Measurements from ENCODE around the gene ELANE. TPM values are rescaled to one million over a fixed set of nuclear protein-coding genes. Genes with fewer than 3 reads are reported as not detected.

ELANE gene
- total and polyA plus RNA-seq, 7 donors: 0.39 to 0.95 (median 0.55) TPM; not detected in 2

GRCh38 chr19:854549-854948, 2.4 kb downstream of the ELANE start:
- intact Hi-C loops (cut with DNase I): loop anchor here in 1 of 2 donors (10.0 kb wide), 1 partner anchor 130 kb away; the partner anchor contains the start of gene WDR18
- no peak for TF ChIP-seq CTCF (IDR thresholded peaks at IDR 0.05)
- 69 to 72% (median 70%) methylated on average over 6 of the region's 6 CpGs for WGBS, 3 donors
- Histone ChIP-seq H3K27me3 (ENCODE audit: insufficient read depth in 3 of 3, low read length in 2 of 3) (peaks cover 0 to 84% (median 11%) of the 10 kb centered on the region in 3 donors), H3K9me3 (no peaks in the 10 kb centered on the region), H3K27ac (no peak overlapping the region), H3K4me1 (peaks cover 8% of the 10 kb centered on the region), H3K36me3 (ENCODE audit: insufficient read depth in 1 of 2, low read depth in 1 of 2) (no peaks in the 10 kb centered on the region), H3K4me3 (no peak overlapping the region)
- ATAC-seq (no peak), DNase-seq (no peak)

GRCh38 chr19:855142-855541, 3.0 kb downstream of the ELANE start:
- ATAC-seq (no peak), DNase-seq (no peak)
- intact Hi-C loops (cut with DNase I): loop anchor here (5.0 to 10.0 kb wide), 3 partner anchors 62 to 130 kb away; partner anchors contain the start of genes KISS1R (in 1 of the 2) and WDR18 (in 1 of the 2)
- H3K4me1 ChIP-seq: peaks cover 12% of the 10 kb centered on the region
- no peaks in the 10 kb centered on the region for H3K36me3 ChIP-seq (ENCODE audit: insufficient read depth in 1 of 2, low read depth in 1 of 2)
- H3K27ac ChIP-seq: no peak overlapping the region
- peaks cover 0 to 85% (median 14%) of the 10 kb centered on the region in 3 donors for H3K27me3 ChIP-seq (ENCODE audit: insufficient read depth in 3 of 3, low read length in 2 of 3)
- H3K9me3 ChIP-seq: no peaks in the 10 kb centered on the region
- H3K4me3 ChIP-seq: no peak overlapping the region
- TF ChIP-seq CTCF (IDR thresholded peaks at IDR 0.05): no peak
- 73 to 88% (median 85%) methylated on average over 12 of the region's 12 CpGs for WGBS, 3 donors

GRCh38 chr19:855566-856120, 3.5 kb downstream of the ELANE start:
- H3K4me3 ChIP-seq: no peak overlapping the region
- peaks cover 0 to 89% (median 16%) of the 10 kb centered on the region in 3 donors for H3K27me3 ChIP-seq (ENCODE audit: insufficient read depth in 3 of 3, low read length in 2 of 3)
- intact Hi-C loops (cut with DNase I): loop anchor here (2.0 to 10.0 kb wide), 4 partner anchors 62 to 129 kb away; partner anchors contain the start of genes KISS1R (in 1 of the 2) and WDR18 (in 1 of the 2)
- ATAC-seq (no peak), DNase-seq (peak in 1 of 2 donors; percentile 34)
- no peak overlapping the region for H3K27ac ChIP-seq
- WGBS, 3 donors: 67 to 68% (median 68%) methylated on average over 37 to 40 of the region's 40 CpGs
- H3K4me1 ChIP-seq: peaks cover 9% of the 10 kb centered on the region
- no peaks in the 10 kb centered on the region for H3K36me3 ChIP-seq (ENCODE audit: insufficient read depth in 1 of 2, low read depth in 1 of 2)
- TF ChIP-seq CTCF (IDR thresholded peaks at IDR 0.05): no peak
- no peaks in the 10 kb centered on the region for H3K9me3 ChIP-seq

GRCh38 chr19:858284-858683, 6.2 kb downstream of the ELANE start:
- H3K4me1 ChIP-seq: peaks cover 5% of the 10 kb centered on the region
- intact Hi-C loops (cut with DNase I): loop anchor here (5.0 to 10.0 kb wide), 3 partner anchors 59 to 127 kb away; partner anchors contain the start of genes KISS1R (in 1 of the 2) and WDR18 (in 1 of the 2)
- no peak overlapping the region for H3K4me3 ChIP-seq
- DNase-seq (no peak), ATAC-seq (no peak)
- no peak overlapping the region for H3K27ac ChIP-seq
- no peak for TF ChIP-seq CTCF (IDR thresholded peaks at IDR 0.05)
- no peaks in the 10 kb centered on the region for H3K9me3 ChIP-seq
- WGBS, 3 donors: 73 to 82% (median 79%) methylated on average over 9 of the region's 9 CpGs
- no peaks in the 10 kb centered on the region for H3K36me3 ChIP-seq (ENCODE audit: insufficient read depth in 1 of 2, low read depth in 1 of 2)
- peaks cover 0 to 79% (median 19%) of the 10 kb centered on the region in 3 donors for H3K27me3 ChIP-seq (ENCODE audit: insufficient read depth in 3 of 3, low read length in 2 of 3)

All from psoas muscle (tissue), 8 donors.